Activated CD8-positive, alpha-beta T cell treated with anti-CD3 and anti-CD28 coated beads, Interleukin-2, amount 10 ng/mL, durations not matched to agents 7 days and 5 days (primary cell): ENCODE measurements around the gene ABHD17A. TPM values are rescaled to one million over a fixed set of nuclear protein-coding genes. Genes with fewer than 3 reads are reported as not detected.

Source experiments
- ATAC-seq: fragments of 150-1000 bp; cut with Tn5 transposase; one replicate; pipeline ENCODE4 v1.10.0; 2021; ENCODE audit warnings: moderate library complexity
- CTCF ChIA-PET: fragments of 350-600 bp; sonication (Branson Sonifier 250); formaldehyde crosslinking; loops from one replicate; lab custom pipeline; 2021; ENCODE audit warnings: antibody characterized with exemption; lab: Charles Lee
- POLR2A ChIA-PET: fragments of 350-600 bp; sonication (Branson Sonifier 250); formaldehyde crosslinking; loops from one replicate; lab custom pipeline; 2021; ENCODE audit warnings: antibody characterized with exemption; lab: Charles Lee
- DNase-seq: peaks from one replicate; pipeline ENCODE4 v3.0.0-alpha.2; 2020
- H3K27ac Mint-ChIP-seq: one replicate; pipeline ENCODE4 v1.8.0; 2021; ENCODE audit warnings: mild to moderate bottlenecking, mixed read lengths
- H3K27me3 Mint-ChIP-seq: one replicate; pipeline ENCODE4 v1.8.0; 2021; ENCODE audit warnings: low read depth, mixed read lengths
- H3K36me3 Mint-ChIP-seq: one replicate; pipeline ENCODE4 v1.8.0; 2021; ENCODE audit warnings: low read depth, mixed read lengths
- H3K4me1 Mint-ChIP-seq: one replicate; pipeline ENCODE4 v1.8.0; 2021; ENCODE audit warnings: low read depth, mixed read lengths
- H3K4me3 Mint-ChIP-seq: one replicate; pipeline ENCODE4 v1.8.0; 2021; ENCODE audit warnings: mild to moderate bottlenecking, mixed read lengths
- H3K9me3 Mint-ChIP-seq: one replicate; pipeline ENCODE4 v1.8.0; 2022; ENCODE audit warnings: mixed read lengths; ENCODE audit not compliant: insufficient read depth
- total RNA-seq, 2 experiments: library from RNA; stranded (reverse); gene quantifications; one replicate each; pipeline ENCODE4 v1.2.3, GENCODE V29; 2021

ABHD17A gene
- total RNA-seq, 2 experiments from 2014 or later = 181 to 196 TPM

DNA sequence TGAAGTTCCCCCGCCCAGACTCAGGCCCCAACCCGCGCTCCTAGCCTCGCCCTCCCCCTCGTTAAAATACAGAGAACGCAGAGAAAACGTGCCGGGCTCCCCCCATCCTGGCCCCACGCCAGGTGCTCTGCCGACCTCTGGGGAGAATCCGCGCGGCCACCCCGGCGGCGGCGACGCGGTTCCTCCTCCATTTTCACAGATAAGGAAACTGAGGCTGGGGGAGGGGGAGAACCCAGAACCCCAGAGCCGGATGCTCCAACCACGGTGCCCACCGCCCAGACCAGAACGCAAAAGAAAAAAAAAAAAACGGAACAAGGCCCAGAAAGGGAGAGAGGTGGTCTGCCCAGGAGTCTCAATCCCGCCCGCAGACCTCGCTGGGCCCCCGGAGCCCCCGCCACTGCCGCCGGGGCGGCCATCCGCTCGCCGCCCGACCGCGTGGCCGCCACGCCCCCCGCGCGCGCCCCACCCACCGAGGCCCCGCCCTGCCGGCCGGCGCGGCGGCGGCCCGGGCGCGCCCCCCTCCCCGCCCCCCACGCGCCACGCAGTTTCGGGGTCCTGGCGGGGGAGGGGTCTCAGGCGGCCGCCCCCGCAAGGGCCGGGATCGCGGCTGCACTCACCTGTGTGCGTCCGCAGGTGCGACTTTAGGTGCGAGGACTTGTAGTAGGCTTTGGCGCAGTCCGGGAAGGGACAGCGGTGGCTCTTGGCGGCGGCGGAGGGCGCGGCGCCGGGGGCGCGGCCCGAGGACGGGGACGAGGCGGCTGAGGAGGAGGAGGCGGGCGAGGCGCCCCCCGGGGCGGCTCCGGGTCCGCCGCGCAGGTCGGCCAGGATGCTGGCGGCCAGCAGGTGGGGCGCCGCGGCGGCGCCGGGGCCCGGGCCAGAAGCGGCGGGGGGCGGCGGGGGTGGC lies 22.6 kb downstream of the ABHD17A start:
- ChIA-PET POLR2A (no interaction called here), CTCF (no interaction called here)
- peak overlapping the region; percentile 95 for H3K4me3 Mint-ChIP-seq
- H3K27ac Mint-ChIP-seq = peak overlapping the region; percentile 92
- H3K4me1 Mint-ChIP-seq = peaks cover 57% of the 10 kb centered on the region
- H3K36me3 Mint-ChIP-seq = peaks cover 10% of the 10 kb centered on the region
- peak; percentile 58 for DNase-seq
- H3K9me3 Mint-ChIP-seq = no peaks in the 10 kb centered on the region
- H3K27me3 Mint-ChIP-seq = no peaks in the 10 kb centered on the region
- peak; percentile 4 for ATAC-seq

DNA sequence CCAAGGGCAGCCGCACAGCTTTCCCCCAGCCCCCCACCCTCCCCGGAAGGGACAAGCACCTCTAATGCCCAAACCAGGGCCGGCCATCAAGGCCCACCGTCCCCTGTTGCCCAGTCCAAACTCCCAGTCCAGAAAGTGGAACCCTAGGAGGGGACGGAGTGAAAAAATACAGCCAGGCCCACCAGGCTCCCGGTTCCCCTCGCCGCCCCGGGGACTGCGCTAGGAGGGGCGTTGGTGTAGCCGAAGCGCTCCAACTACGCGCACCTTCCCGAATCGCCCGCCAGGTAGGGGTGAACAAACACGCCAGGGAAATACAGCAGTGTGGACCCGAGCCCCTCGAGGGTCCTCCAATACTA lies 23.2 kb downstream of the ABHD17A start:
- no peak for ATAC-seq
- H3K27ac Mint-ChIP-seq = peak overlapping the region; percentile 92
- CTCF ChIA-PET = no interaction called here
- POLR2A ChIA-PET = interaction anchor here (1.0 kb wide), 1 partner anchor 232 kb away, joined by 3 read pairs; no protein-coding TSS in a partner anchor
- no peaks in the 10 kb centered on the region for H3K27me3 Mint-ChIP-seq
- DNase-seq = no peak
- no peaks in the 10 kb centered on the region for H3K9me3 Mint-ChIP-seq
- H3K4me3 Mint-ChIP-seq = peak overlapping the region; percentile 95
- peaks cover 8% of the 10 kb centered on the region for H3K36me3 Mint-ChIP-seq
- H3K4me1 Mint-ChIP-seq = peaks cover 57% of the 10 kb centered on the region

DNA sequence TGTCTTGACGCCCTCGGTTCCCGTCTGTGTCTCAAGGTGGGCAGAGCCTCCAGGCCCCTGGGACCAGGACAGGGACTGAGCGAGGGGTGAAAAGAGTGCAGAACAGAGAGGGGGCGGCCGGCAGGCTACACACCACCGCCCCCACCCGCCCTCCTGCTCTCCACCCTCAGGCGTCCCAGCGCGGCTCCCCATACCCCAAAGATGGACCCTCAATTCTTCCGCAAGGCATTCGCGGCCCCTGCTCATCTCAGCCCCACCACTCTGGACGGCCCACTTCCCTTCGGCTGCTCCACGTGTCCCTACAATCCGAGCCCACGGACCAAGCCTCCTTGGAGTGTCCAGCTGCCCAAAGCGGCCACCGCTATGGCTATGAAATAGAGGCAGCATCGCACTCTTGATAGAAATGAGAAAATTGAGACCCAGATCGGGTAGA lies 23.7 kb downstream of the ABHD17A start:
- no peak for ATAC-seq
- peak overlapping the region; percentile 43 for H3K27ac Mint-ChIP-seq

DNA sequence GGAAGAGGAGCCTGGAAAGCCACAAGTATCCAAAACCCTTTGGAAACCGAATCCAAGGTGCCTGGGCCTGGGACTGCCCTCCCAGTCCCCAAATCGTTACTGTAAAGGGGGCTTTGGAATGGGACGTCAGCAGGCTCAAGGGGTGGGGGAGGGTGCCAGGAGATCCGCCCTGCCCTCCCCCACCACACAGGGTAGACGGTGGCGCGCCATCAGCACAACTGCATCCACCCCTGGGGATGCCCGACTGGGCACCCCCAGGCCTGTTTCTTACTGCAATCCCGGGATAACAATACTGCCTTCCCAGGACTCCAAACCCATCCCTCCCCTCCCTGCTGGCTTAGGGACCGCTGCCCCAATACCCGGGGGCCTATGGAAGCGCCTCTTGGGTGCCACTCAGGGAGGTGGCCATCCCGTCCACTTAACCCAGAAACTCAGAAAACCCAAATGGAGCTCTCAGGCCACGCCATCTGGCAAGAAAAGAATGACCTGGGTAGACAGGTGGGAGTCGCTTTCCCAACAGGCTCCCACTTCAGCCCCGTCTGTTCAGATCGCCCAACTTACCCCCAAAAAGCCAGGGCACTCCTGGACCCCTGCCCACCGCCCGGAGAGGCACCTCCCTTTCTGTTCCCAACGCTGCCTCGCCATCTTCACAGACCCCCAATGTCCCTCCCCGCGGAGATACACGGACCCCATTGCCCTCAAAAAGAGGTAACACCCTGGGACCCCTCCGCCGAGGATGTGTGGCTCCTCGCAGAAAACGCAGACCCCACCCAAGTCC lies 24.3 kb downstream of the ABHD17A start:
- Mint-ChIP-seq H3K9me3 (no peaks in the 10 kb centered on the region), H3K27me3 (no peaks in the 10 kb centered on the region), H3K4me1 (peaks cover 60% of the 10 kb centered on the region), H3K27ac (no peak overlapping the region), H3K4me3 (peak overlapping the region; percentile 95), H3K36me3 (peaks cover 6% of the 10 kb centered on the region)
- ATAC-seq (no peak), DNase-seq (no peak)
- POLR2A ChIA-PET = interaction anchor here (1.0 kb wide), 1 partner anchor 233 kb away, joined by 3 read pairs; no protein-coding TSS in a partner anchor
- CTCF ChIA-PET = no interaction called here

More for the DNA sequence above, 23.7 kb downstream of the ABHD17A start:
- H3K27me3 Mint-ChIP-seq = no peaks in the 10 kb centered on the region
- peak overlapping the region; percentile 95 for H3K4me3 Mint-ChIP-seq
- ChIA-PET POLR2A (interaction anchor here (1.0 kb wide), 1 partner anchor 232 kb away, joined by 3 read pairs; no protein-coding TSS in a partner anchor), CTCF (no interaction called here)
- peaks cover 6% of the 10 kb centered on the region for H3K36me3 Mint-ChIP-seq
- H3K4me1 Mint-ChIP-seq = peaks cover 55% of the 10 kb centered on the region
- H3K9me3 Mint-ChIP-seq = no peaks in the 10 kb centered on the region
- no peak for DNase-seq

DNA sequence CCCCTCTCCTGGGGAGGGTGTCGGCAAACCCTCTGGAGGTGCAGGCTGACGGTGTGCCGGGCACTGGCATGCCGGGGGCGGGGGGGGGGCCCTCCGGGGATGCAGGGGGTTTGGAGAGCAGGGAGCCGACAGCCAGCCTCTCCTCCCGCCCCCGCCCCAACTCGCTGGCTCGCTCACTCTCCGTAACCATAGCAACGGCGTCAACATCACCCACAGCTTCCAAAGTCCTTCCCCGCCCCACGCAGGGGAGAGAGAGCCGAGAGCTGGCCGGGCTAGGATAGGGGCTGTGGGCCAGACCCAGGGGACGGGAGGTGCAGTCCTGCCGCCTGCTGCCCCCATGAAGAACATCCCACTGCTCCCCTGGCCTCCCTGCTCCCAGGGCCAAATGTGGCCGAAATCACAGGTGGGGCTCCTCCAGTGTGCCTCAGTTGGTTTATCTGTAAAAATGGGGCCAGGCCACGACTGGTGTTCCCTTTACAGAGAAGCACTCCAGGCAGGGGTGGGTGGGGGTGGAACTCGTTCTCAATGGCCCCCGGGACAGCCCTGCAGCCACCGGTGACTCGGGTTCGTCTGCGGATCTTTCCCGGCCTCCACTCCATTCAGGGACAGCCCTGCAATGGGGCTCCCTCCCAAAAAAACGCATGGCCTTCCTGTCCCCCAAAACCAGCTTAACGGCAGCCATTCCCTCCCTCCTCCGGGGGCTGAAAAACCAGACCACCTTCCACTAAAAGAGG lies 25.1 kb downstream of the ABHD17A start:
- DNase-seq = peak; percentile 51
- H3K4me3 Mint-ChIP-seq = no peak overlapping the region
- no peak overlapping the region for H3K27ac Mint-ChIP-seq
- CTCF ChIA-PET = no interaction called here
- peaks cover 60% of the 10 kb centered on the region for H3K4me1 Mint-ChIP-seq
- H3K9me3 Mint-ChIP-seq = no peaks in the 10 kb centered on the region
- peaks cover 4% of the 10 kb centered on the region for H3K36me3 Mint-ChIP-seq
- POLR2A ChIA-PET = no interaction called here
- no peak for ATAC-seq
- no peaks in the 10 kb centered on the region for H3K27me3 Mint-ChIP-seq

DNA sequence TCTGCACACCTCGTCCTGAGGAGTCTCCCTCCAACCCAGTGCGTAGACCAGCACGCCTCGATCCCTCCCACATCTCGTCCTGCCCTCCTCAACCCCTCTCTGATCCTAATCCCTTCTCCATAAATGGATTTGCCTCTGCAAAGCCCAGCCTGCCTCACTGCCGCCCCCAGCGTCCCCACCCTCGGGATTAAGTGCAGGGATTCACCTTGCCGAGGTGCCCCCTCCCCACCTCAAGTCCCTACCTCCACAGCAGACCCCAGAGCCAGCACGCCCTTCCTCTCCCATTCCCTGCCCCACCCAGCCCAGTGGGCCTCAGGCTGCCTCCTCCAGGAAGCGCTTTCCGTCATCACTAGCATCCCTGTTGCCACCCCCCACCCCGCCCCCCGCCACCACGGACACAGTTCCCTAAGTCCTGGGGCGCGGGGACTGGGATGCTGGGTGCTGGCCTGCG lies 25.9 kb downstream of the ABHD17A start:
- Mint-ChIP-seq H3K4me3 (peak overlapping the region; percentile 8), H3K27me3 (no peaks in the 10 kb centered on the region), H3K9me3 (no peaks in the 10 kb centered on the region), H3K36me3 (peaks cover 5% of the 10 kb centered on the region), H3K27ac (peak overlapping the region; percentile 70), H3K4me1 (peaks cover 66% of the 10 kb centered on the region)
- ChIA-PET POLR2A (no interaction called here), CTCF (no interaction called here)
- ATAC-seq (no peak), DNase-seq (no peak)

DNA sequence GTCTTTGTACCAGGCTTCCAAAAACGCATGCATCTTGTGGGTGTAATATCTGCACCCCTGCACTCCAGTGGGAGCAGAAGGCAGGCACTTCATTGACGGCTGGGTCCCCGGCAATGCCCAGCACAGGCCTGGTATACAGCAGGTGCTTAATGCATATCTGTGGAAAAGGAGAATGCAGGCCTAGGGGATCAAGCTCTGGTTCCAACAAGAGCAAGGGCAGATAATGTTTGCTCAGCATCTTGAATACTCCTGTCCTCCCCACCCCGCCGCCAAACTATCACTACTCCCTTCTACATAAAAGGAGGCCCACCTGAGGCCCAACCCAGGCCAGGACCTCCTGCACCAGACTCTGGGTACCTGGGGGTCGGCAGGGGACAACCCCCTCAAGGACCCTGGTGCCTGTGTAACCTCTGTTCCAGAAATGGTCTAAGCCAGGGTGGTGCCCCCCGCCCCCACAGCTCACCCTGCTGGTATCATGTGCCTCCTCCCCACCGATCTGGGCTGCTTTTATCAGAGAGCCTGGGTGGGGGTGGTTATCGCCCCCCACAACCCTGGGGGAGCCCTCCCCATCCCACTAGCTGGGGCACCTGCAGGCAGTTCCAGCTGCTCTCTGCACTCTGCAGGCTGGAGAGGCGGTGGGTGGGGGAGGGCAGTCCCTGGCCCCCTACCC lies 26.7 kb downstream of the ABHD17A start:
- Mint-ChIP-seq H3K4me1 (peaks cover 68% of the 10 kb centered on the region), H3K9me3 (no peaks in the 10 kb centered on the region), H3K27ac (peak overlapping the region; percentile 77), H3K4me3 (no peak overlapping the region), H3K36me3 (peaks cover 5% of the 10 kb centered on the region), H3K27me3 (no peaks in the 10 kb centered on the region)
- CTCF ChIA-PET = no interaction called here
- POLR2A ChIA-PET = interaction anchor here (1.4 to 1.7 kb wide), 3 partner anchors 9 to 24 kb away, joined by 5 to 9 read pairs (median 6); no protein-coding TSS in a partner anchor
- no peak for DNase-seq
- ATAC-seq = no peak

DNA sequence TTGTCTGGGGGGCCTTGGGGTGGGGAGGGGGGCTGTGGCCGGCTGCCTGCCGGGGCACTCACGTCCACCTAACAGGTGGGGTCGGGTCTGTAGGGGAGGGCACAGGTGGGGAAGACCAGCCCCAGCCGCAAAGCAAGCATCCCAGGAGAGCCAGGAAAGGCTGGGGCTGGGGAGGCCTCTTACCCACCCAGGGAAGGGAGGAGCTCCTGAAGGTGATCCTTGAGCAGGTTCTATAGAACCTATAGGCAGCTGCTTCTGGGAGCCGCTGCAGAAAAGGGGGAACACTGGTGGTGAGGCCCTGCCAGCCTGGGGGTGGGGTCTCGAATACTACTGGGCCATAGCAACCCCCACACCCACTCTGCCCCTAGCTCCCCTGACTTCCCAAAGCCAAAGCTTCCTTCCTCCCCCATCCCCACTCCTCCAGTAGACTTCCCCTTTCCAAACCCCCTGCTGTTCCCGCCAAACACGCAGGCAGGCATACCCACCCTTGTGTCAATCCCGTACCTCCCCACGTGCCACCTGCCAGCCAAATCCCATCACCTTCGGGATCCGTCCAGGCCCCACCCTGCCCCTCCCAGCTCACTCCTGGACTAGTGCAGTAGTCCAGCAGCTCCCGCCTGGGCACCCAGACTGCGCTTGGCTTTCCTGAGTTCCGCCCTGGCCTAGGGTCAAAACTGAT lies 27.5 kb downstream of the ABHD17A start:
- ATAC-seq = no peak
- no peaks in the 10 kb centered on the region for H3K9me3 Mint-ChIP-seq
- H3K4me1 Mint-ChIP-seq = peaks cover 76% of the 10 kb centered on the region
- H3K27ac Mint-ChIP-seq = peak overlapping the region; percentile 81
- CTCF ChIA-PET = interaction anchor here (0.8 to 1.1 kb wide), 3 partner anchors 16 to 40 kb away, joined by 3 to 4 read pairs (median 3); no protein-coding TSS in a partner anchor
- no peaks in the 10 kb centered on the region for H3K27me3 Mint-ChIP-seq
- DNase-seq = no peak
- POLR2A ChIA-PET = interaction anchor here (0.6 to 1.7 kb wide), 7 partner anchors 8 to 1092 kb away, joined by 3 to 9 read pairs (median 3); no protein-coding TSS in a partner anchor
- H3K36me3 Mint-ChIP-seq = peaks cover 11% of the 10 kb centered on the region
- H3K4me3 Mint-ChIP-seq = peak overlapping the region; percentile 68

DNA sequence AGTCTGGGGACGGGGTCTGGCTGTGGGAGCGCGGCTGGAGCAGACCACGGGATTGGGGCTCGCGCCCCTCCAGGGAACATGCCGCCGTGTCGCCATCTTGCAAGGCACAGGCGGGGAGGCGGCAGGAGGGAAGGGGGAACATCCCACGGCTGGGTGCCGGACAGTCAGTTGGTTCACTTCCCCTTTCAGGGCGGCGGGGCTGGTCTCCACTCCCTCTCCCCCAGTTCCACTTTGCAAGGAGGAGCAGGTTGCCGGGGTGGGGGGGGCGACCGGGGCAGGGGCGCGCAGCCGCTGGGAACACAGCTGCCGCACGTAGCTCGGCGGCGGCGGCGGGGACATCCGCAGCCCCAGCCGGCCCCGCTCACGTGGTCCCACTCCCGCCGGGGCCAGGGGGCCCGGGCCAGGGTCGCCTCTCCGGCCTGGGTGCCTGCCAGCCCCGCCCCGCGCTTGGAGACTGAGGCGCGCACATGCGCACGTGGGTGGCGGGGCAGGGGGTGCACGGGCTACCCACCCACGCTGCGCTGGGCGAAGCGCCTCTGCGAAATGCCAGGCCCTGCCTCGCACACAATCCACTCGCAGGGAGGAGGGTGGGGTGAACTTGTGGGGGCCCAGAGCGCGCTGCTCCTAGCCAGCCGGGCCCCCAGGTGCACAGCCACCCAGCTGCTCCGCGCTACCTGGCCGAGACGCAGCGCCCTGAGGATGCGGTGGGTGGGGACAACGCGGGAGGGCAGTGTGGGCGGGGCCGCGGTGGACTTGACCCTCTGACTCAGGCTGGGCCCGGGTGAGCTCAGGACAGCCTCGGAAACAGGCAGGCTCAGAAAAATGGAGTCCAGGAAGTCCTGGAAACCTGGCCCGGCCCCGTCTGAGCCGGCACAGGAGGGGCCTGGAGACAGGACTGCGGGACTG lies 28.3 kb downstream of the ABHD17A start:
- CTCF ChIA-PET = interaction anchor here (0.8 to 1.8 kb wide), 6 partner anchors 8 to 40 kb away, joined by 3 to 7 read pairs (median 4); no protein-coding TSS in a partner anchor
- ATAC-seq = peak; percentile 15

More for the DNA sequence above, 28.3 kb downstream of the ABHD17A start:
- peak overlapping the region; percentile 95 for H3K27ac Mint-ChIP-seq
- peak; percentile 51 for DNase-seq
- H3K4me3 Mint-ChIP-seq = peak overlapping the region; percentile 83
- H3K9me3 Mint-ChIP-seq = no peaks in the 10 kb centered on the region
- H3K27me3 Mint-ChIP-seq = no peaks in the 10 kb centered on the region
- H3K4me1 Mint-ChIP-seq = peaks cover 78% of the 10 kb centered on the region
- H3K36me3 Mint-ChIP-seq = peaks cover 7% of the 10 kb centered on the region
- POLR2A ChIA-PET = interaction anchor here (0.6 to 2.2 kb wide), 10 partner anchors 7 to 1093 kb away, joined by 3 to 9 read pairs (median 4); no protein-coding TSS in a partner anchor
